NOMO-1 treated with DMSO at 0.1 percent for 48 hours (cell line): Measurements from ENCODE around the gene DNAJC12.
"Not testable (repeated sequence)": the region's sequence is repeated elsewhere in the genome, so short reads cannot be mapped to it uniquely, and the experiment has no call there.

Experiments used
- DNase-seq: peaks from one replicate; lab custom pipeline; 2025; ENCODE audit not compliant: unreplicated experiment; lab: John Stamatoyannopoulos, UW

Gene DNAJC12

GRCh38 chr10:67839951-67840350, 2.0 kb upstream of the DNAJC12 start:
- DNase-seq: no peak

GRCh38 chr10:67839511-67839910, 1.5 kb upstream of the DNAJC12 start:
- DNase-seq: not testable (repeated sequence)

GRCh38 chr10:67836972-67837371, 1.0 kb downstream of the DNAJC12 start:
- no peak for DNase-seq

- DNase-seq: no peak
Measured at GRCh38 chr10:67836488-67836887, 1.5 kb downstream of the DNAJC12 start.

GRCh38 chr10:67835541-67836394, 2.2 kb downstream of the DNAJC12 start:
- not testable (repeated sequence) for DNase-seq

GRCh38 chr10:67834375-67834774, 3.6 kb downstream of the DNAJC12 start:
- no peak for DNase-seq

GRCh38 chr10:67827811-67828210, 10.2 kb downstream of the DNAJC12 start:
- no peak for DNase-seq

GRCh38 chr10:67819768-67820204, 18.2 kb downstream of the DNAJC12 start:
- DNase-seq: no peak

GRCh38 chr10:67818323-67818722, 19.7 kb downstream of the DNAJC12 start:
- DNase-seq: no peak

- no peak for DNase-seq
Measured at GRCh38 chr10:67816719-67817118, 21.3 kb downstream of the DNAJC12 start.

- no peak for DNase-seq
Measured at GRCh38 chr10:67815571-67816059, 22.4 kb downstream of the DNAJC12 start.

GRCh38 chr10:67812007-67812406, 26.0 kb downstream of the DNAJC12 start:
- DNase-seq: no peak

GRCh38 chr10:67809107-67809506, 28.9 kb downstream of the DNAJC12 start:
- no peak for DNase-seq

GRCh38 chr10:67808704-67809103, 29.3 kb downstream of the DNAJC12 start:
- no peak for DNase-seq

- no peak for DNase-seq
Measured at GRCh38 chr10:67807855-67808456, 30.0 kb downstream of the DNAJC12 start.

GRCh38 chr10:67804395-67804678, 33.7 kb downstream of the DNAJC12 start:
- no peak for DNase-seq

- no peak for DNase-seq
Measured at GRCh38 chr10:67803588-67804394, 34.2 kb downstream of the DNAJC12 start.

GRCh38 chr10:67802767-67803538, 35.0 kb downstream of the DNAJC12 start:
- no peak for DNase-seq

GRCh38 chr10:67801118-67801517, 36.9 kb downstream of the DNAJC12 start:
- DNase-seq: no peak

- DNase-seq: no peak
Measured at GRCh38 chr10:67794909-67795460, 43.0 kb downstream of the DNAJC12 start.

GRCh38 chr10:67794256-67794655, 43.7 kb downstream of the DNAJC12 start:
- DNase-seq: no peak
